Measurements from ENCODE around the gene ZKSCAN3. TPM values are rescaled to one million over a fixed set of nuclear protein-coding genes. Genes with fewer than 3 reads are reported as not detected.

Gene ZKSCAN3
- total RNA-seq, 4 donors from 2014 or later: 3.1 to 6.0 (median 4.5) TPM

- H3K27me3 ChIP-seq: no peaks in the 10 kb centered on the region
- peaks cover 27% of the 10 kb centered on the region for H3K36me3 ChIP-seq
- no peak for DNase-seq (ENCODE audit: low spot score in 2 of 2)
- H3K4me1 ChIP-seq: peaks cover 4% of the 10 kb centered on the region
- 87% methylated on average over 1 of the region's 1 CpG for WGBS
- peaks cover 13% of the 10 kb centered on the region for H3K9me3 ChIP-seq
- no peak overlapping the region for H3K4me3 ChIP-seq
- H3K27ac ChIP-seq: no peak overlapping the region
- TF ChIP-seq CTCF (IDR thresholded peaks at IDR 0.05) (no peak), EP300 (IDR thresholded peaks at IDR 0.05) (no peak), POLR2AphosphoS5 (IDR thresholded peaks at IDR 0.05) (no peak), POLR2A (IDR thresholded peaks at IDR 0.05) (no peak)
Observed at GRCh38 chr6:28330041-28330440, 19.7 kb upstream of the ZKSCAN3 start.

DNA sequence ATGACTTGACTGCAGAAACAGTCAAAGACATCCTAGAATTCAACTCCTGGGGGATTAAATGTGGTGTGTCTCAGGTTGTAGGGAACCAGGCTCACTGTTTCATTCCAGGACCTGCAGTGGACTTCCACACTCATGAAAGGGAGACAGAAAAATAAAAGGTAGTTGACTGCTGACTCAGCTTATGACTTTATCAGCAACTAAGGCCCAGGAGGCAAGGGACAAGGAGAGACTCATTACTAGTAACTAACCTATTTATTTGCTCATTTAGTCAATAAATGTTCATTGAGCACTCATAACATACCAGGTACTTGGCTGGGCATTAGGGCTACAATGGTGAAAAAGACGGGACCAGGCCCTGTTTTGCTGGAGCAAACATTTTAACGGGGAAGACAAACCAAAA, 16.7 kb upstream of the ZKSCAN3 start:
- Histone ChIP-seq H3K9me3 (no peaks in the 10 kb centered on the region), H3K27me3 (no peaks in the 10 kb centered on the region), H3K4me1 (peaks cover 15% of the 10 kb centered on the region), H3K36me3 (no peaks in the 10 kb centered on the region), H3K27ac (no peak overlapping the region), H3K4me3 (no peak overlapping the region)
- no peak for TF ChIP-seq EP300 (IDR thresholded peaks at IDR 0.05)
- no peak for DNase-seq (ENCODE audit: low spot score in 2 of 2)
- WGBS: 91% methylated on average over 2 of the region's 2 CpGs

DNA sequence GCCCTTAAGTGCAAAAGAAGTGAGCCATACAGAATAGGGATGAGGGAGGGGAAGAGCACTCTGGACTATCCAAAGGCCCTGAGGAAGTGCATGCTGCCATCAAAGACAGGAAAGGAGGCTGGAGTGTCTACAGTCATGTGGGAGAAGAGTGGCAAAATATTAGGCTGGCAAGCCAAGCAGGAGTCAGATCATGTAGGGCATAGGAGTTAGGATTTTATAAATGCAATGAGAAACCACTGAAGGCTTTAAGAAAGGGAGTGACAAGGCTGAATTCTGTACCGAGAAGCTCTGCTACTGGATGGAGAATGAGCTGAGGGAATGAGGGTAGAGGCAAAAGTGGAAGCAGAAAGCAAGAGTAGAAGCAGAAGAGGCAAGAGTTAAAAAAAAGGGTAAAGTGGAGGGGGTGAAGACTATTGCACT, 16.1 kb upstream of the ZKSCAN3 start:
- H3K36me3 ChIP-seq: no peaks in the 10 kb centered on the region
- H3K27ac ChIP-seq: no peak overlapping the region
- TF ChIP-seq POLR2A (IDR thresholded peaks at IDR 0.05): no peak
- no peak for TF ChIP-seq CTCF (IDR thresholded peaks at IDR 0.05)
- no peak for TF ChIP-seq EP300 (IDR thresholded peaks at IDR 0.05)
- no peak overlapping the region for H3K4me3 ChIP-seq
- WGBS: 74% methylated on average over 1 of the region's 1 CpG
- H3K27me3 ChIP-seq: no peaks in the 10 kb centered on the region
- no peaks in the 10 kb centered on the region for H3K9me3 ChIP-seq
- DNase-seq (ENCODE audit: low spot score in 2 of 2): no peak
- peaks cover 15% of the 10 kb centered on the region for H3K4me1 ChIP-seq

- WGBS: 71% methylated on average over 7 of the region's 7 CpGs
- H3K27ac ChIP-seq: peak overlapping the region; percentile 94
- H3K27me3 ChIP-seq: no peaks in the 10 kb centered on the region
- no peak for DNase-seq (ENCODE audit: low spot score in 2 of 2)
- H3K4me3 ChIP-seq: no peak overlapping the region
- H3K36me3 ChIP-seq: no peaks in the 10 kb centered on the region
- H3K4me1 ChIP-seq: peaks cover 15% of the 10 kb centered on the region
- no peak for TF ChIP-seq EP300 (IDR thresholded peaks at IDR 0.05)
- no peak for TF ChIP-seq POLR2AphosphoS5 (IDR thresholded peaks at IDR 0.05)
- TF ChIP-seq POLR2A (IDR thresholded peaks at IDR 0.05): no peak
- no peaks in the 10 kb centered on the region for H3K9me3 ChIP-seq
Observed at GRCh38 chr6:28334286-28335039, 15.3 kb upstream of the ZKSCAN3 start.

DNA sequence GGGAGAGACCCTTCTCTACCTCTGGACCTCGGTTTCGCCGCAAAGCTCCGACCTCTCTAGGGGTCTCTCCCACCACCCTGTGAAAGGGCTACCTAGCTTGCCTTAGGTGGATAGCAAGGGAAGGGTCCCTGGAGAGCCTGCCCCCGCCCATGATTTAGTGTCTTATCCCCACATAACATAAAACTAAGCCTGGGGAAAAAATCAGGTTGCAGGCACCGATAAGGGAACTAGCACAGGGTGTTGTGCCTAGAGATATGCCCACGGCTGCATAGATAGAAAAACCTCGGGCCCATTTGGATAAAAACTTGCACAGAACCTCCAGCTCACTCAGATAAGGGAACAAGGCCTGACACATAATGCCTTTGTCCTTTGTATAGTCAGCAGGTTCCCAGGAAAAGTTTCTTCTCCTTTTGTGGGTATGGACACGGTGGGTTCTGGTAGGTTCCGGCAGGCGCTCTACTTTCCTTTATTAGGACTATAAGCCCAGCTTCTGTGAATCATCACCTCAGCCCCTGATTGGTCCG, 14.6 kb upstream of the ZKSCAN3 start:
- DNase-seq (ENCODE audit: low spot score in 2 of 2): no peak

More for the DNA sequence above, 14.6 kb upstream of the ZKSCAN3 start:
- no peaks in the 10 kb centered on the region for H3K9me3 ChIP-seq
- H3K36me3 ChIP-seq: no peaks in the 10 kb centered on the region
- TF ChIP-seq POLR2A (IDR thresholded peaks at IDR 0.05) (no peak), POLR2AphosphoS5 (IDR thresholded peaks at IDR 0.05) (no peak), CTCF (IDR thresholded peaks at IDR 0.05) (no peak), EP300 (IDR thresholded peaks at IDR 0.05) (no peak)
- H3K27me3 ChIP-seq: no peaks in the 10 kb centered on the region
- H3K4me3 ChIP-seq: peak overlapping the region; percentile 92
- 33% methylated on average over 12 of the region's 12 CpGs for WGBS
- peaks cover 15% of the 10 kb centered on the region for H3K4me1 ChIP-seq
- peak overlapping the region; percentile 94 for H3K27ac ChIP-seq

Data from suprapubic skin (tissue), 4 donors.